HG03439 (cell line): Measurements from ENCODE around the gene FRMD1.

Source experiments
- ATAC-seq: cut with Tn5 transposase; IDR thresholded peaks from one replicate; pipeline ENCODE4 v1.9.1; 2021; ENCODE audit warnings: mild to moderate bottlenecking, moderate library complexity; ENCODE audit not compliant: unreplicated experiment

The FRMD1 gene

DNA sequence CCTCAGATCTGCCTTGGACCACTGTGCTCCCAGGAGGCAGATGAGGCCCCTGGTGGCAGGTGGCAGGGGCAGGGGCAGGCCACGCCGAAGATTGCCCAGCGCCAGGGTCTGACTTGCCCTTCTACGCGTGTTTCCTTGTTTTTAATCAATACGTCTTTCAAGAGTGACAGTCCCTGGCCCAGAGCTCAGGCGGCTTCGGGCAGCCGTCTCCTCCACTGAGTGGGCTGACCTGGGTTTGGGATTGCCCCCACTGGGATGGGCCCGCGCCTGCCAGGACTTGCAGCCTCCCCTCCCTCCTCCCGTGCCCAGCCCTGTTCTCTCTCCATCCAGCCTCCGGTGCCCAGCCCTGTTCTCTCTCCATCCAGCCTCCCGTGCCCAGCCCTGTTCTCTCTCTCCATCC is 21.2 kb downstream of the FRMD1 start:
- no peak for ATAC-seq

GRCh38 chr6:168056892-168057527 is 22.0 kb downstream of the FRMD1 start:
- ATAC-seq, result no peak

GRCh38 chr6:168055696-168056489 is 23.1 kb downstream of the FRMD1 start:
- ATAC-seq, result no peak

DNA sequence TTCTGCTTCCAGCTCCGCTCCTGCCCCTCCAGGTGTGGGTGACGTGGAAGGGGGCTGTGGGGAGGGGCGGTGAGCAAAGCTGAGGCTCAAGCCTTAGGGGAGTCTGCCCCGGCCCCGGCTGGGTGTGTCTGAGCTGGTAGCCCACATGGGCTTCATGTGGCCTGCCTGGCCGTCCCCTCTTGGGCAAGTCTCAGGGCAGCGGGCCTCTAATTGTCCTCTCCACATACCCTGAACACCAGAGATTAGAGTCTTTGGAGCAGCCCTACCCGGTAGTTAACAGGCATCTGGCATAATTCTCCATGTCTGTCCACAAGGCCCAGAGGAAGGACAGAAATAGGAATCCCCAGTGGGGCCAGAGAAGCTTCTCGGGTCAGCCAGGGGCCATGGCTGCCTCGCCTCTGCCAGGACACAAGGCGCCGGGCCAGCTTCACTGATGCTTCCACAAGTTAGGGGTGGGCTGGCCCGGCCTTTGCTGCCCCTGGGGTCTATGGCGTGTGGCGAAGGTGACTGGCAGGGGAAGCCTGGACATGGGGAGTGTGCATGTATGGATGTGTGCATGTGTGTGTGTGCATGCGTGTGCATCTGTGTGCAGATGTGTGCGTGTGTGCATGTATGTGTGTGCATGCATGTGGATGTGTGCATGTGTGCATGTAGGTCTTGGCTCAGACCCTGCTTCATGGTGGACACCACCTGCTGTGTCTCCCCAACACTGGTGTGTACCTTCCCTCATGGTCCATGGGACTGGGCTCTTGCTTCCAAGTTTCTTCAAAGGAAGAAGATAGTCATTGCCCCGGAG is 24.0 kb downstream of the FRMD1 start:
- no peak for ATAC-seq

GRCh38 chr6:168053957-168054471 is 25.0 kb downstream of the FRMD1 start:
- ATAC-seq, result no peak

DNA sequence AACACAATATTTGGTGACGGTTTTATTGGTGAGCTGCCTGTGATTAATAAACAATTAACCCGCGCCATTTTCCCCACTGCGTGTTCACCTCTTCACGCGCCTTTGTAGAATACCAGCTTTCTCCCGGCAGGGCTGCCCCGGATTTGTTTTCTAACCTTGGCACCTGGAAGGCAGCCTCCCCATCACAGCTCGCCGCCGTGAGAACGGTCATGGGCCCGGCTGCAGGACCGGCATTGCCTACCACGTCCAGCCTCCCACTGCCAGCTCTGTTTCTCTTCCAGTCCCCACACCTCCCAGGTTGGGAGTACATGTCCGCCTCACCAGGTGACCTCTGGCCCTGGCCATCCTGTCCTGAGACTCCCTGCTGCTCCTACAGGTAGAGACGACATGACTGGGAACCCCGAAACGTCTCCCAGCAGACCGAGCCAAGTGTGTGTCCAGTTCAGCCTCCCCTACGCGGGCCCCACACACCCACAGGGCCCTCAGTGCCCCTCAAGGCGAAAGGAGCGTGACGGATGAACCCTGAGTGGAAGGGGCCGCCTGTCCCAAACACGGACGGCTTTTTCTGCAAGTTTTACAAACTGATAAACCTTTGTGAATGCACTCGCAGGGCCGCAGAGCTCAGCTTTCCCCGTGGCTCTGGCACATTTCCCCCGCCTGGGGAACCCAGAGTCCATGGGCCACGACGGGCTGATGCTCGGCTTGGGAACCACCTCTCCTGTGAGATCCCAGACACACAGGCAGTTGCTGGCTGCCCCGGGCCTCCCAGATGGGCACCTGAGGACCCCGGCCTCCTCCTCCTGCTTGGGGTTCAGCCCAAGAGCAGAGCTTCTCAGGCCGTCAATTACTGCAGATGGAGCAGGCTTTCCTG is 25.7 kb downstream of the FRMD1 start:
- ATAC-seq, result no peak

GRCh38 chr6:168052291-168052891 is 26.6 kb downstream of the FRMD1 start:
- ATAC-seq, result no peak

- no peak for ATAC-seq
Measured at GRCh38 chr6:168051648-168052047, 27.4 kb downstream of the FRMD1 start.

DNA sequence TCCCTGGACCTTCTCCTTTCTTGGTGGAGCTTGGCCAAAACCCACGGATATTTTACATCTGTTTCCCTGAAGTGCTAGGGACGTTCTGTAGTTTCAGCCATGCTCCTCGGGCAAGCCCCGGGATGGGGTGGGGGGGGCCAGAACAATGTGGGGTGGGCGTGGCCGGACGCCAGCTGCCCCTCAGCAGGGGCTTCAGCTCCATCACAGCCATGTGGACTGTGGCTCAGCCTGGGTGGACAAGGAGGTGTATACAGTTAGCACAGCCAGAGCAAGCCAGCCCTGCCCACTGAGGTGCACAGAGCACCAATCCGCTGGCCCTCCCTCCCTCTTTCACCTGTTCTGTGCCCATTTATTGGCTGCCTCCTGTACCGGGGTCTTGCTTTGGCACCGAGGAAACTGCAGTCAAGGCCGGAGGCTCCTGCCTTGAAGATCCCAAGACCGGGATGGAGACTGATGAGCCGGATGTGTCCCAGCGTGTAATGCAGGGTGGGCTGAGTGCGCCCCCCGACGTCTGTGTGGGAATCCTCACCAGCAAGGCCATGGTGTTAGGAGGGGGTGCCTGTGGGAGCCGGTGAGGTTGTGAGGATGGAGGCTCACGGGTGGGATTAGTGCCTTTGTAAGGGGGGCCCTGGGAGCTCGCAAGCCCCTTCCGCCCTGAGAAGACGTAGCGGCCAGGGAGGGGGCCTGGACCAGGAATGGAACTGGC is 28.0 kb downstream of the FRMD1 start:
- ATAC-seq, result no peak

DNA sequence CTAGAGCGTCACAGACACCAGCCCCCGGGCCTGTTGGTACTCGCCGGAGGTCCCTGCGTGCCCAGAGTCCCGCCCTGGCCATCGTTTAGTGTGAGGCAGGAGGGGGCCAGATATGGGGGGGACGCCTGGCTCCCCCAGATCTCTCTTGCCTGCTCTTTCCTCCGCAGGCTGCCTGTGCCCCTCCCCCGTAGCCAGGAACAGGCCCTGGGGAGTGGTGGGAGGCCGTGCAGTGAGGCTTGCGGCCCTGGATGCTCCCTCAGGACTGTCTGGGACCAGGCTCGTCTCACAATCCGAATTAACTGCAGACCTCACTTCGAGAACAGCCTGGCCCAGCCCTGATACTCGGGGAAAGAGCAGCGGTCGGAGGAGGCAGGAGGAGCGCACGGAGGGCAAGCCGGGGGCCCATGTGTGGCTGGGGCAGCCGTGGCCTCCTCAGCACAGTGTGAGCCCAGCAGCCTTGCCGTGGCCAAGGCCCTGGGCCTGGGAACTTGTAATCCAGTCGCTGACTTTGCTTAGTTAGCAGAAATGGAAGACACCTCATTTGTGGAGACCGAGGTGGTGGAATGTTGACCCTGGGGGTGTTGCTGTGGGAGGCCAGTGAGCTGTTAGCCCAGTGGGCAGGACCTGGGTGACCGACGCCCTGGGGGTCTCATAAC is 28.7 kb downstream of the FRMD1 start:
- ATAC-seq, result no peak

GRCh38 chr6:168049706-168050224 is 29.2 kb downstream of the FRMD1 start:
- ATAC-seq, result no peak

GRCh38 chr6:168049277-168049676 is 29.7 kb downstream of the FRMD1 start:
- no peak for ATAC-seq

- no peak for ATAC-seq
Measured at GRCh38 chr6:168048724-168049025, 30.3 kb downstream of the FRMD1 start.

DNA sequence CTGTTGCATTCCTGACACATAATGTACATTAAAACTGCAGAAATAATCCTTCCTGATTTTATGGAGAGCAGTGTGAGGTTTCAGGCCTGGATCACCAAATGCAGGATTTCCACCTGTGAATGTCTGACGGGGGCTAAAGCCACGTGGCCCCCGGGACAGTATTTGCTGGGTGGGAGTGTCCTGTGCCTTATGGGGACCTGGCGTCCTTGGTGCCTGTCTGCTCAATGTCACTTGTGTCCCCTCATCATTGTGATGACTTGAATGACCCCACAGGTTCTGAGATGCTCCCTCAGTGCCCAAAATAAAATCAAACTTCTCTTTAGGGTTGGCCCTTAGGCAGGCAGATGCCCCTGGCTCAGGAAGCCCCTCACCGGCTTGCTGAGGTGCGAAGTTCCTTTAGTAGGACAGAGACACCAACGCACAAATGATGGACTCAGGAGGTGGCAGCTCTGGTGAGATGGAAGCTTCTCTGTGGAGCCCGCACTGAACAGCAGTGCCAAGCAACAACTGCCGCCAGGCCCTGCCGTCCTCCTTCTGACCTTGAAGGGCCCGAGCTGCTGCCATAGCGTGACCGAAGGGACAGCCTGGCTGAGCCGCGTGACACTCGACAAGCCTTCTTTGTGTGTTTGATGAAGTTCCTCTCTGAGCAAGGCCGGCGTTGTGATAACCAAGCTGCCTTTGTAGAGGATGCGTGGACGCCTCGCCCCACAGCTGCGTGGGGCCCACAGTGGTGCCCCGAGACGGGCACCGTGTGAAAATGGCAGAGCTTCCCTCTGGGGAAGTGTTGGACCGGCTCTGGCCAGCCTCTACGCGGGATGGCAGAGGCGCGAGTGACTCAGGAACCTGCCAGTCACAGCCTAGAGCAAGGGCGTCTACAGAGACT is 30.9 kb downstream of the FRMD1 start:
- no peak for ATAC-seq

GRCh38 chr6:168046696-168047095 is 32.3 kb downstream of the FRMD1 start:
- ATAC-seq, result no peak

GRCh38 chr6:168045706-168046620 is 33.0 kb downstream of the FRMD1 start:
- ATAC-seq, result no peak

GRCh38 chr6:168045141-168045691 is 33.8 kb downstream of the FRMD1 start:
- ATAC-seq, result no peak
